Posterior vena cava (tissue), 2 donors: ENCODE data around the gene THADA. TPM values are rescaled to one million over a fixed set of nuclear protein-coding genes. Genes with fewer than 3 reads are reported as not detected.
"Not testable (repeated sequence)": the region's sequence is repeated elsewhere in the genome, so short reads cannot be mapped to it uniquely, and the experiment has no call there.

ENCODE experiments used
- DNase-seq: peaks from one replicate; pipeline ENCODE4 v3.0.0-alpha.2; 2020; ENCODE audit warnings: low spot score
- intact Hi-C, 2 donors: fragments of 100-400 bp; cut with DNase I; formaldehyde crosslinking; loops; one replicate each; pipeline versions ENCODE4 v1.14.1 to v1.14.2; 2022 to 2023
- total RNA-seq, 2 donors: library from RNA; stranded (reverse); fragmentation: NEBNext Ultra II Directional; extraction: Animal tissue kit (Norgen Biotek cat#: 25700); gene quantifications; one replicate each; pipeline ENCODE4 v1.2.1, GENCODE V29; 2021
- donor health status: DM: yes; HTN: yes; CAD: no.
- donor health status: DM: yes; HTN: yes; CAD: no.

THADA gene
- total RNA-seq, 2 donors from 2014 or later: 29.9 to 30.7 TPM

DNA sequence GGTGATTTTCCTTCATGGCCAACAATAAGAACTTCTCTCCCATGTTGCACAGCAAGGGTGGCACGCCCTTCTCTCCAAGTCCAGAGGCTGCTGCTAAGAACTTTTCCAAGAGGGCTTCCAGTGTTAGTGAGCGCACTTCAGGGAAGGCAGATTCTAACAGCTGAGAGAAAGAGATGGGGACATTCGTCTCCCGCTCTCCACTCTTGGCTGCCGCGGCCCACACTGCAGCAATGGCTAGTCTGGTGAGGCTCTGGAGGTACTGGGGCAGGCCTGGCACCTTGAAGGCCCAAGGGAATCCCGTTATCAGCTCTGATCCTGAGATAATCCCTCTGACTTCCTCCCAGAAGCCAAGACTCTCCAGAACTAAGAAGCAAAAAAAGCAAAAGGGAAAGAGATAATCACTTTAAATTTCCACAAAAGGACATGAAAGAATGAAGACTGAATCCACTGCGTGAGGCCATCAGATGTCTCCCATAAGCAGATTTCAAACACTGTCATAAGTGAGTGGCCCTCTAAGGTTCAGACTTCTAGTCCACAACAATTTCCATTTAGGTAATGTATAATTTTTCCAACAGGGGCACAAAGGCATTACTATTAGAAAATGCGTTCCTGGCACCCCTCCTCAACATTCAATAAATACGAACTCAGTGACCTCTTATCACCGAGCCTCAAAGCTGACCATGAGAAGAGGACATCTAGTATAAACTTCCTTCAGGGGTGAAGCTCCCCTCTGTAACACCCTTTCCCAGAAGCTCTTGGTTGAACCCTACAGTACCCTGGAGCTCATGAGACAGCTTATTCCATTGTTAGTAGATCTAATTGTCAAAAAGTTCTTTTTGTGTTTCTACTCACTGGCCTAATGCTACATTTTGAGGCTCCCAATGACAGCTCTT is 302.7 kb downstream of the THADA start:
- no peak for DNase-seq

GRCh38 chr2:43292297-43292696 is 303.5 kb downstream of the THADA start:
- intact Hi-C loops: no loop called here

More for the DNA sequence above, 302.7 kb downstream of the THADA start:
- intact Hi-C loops: no loop called here

GRCh38 chr2:43289331-43289730 is 306.5 kb downstream of the THADA start:
- intact Hi-C loops: no loop called here
- DNase-seq: no peak

More at GRCh38 chr2:43292297-43292696, 303.5 kb downstream of the THADA start:
- no peak for DNase-seq

GRCh38 chr2:43288417-43289305 is 307.2 kb downstream of the THADA start:
- intact Hi-C loops: no loop called here
- DNase-seq: no peak

GRCh38 chr2:43285987-43286386 is 309.9 kb downstream of the THADA start:
- no peak for DNase-seq
- intact Hi-C loops: no loop called here

- intact Hi-C loops: no loop called here
Measured at GRCh38 chr2:43284967-43285366, 310.9 kb downstream of the THADA start.

DNA sequence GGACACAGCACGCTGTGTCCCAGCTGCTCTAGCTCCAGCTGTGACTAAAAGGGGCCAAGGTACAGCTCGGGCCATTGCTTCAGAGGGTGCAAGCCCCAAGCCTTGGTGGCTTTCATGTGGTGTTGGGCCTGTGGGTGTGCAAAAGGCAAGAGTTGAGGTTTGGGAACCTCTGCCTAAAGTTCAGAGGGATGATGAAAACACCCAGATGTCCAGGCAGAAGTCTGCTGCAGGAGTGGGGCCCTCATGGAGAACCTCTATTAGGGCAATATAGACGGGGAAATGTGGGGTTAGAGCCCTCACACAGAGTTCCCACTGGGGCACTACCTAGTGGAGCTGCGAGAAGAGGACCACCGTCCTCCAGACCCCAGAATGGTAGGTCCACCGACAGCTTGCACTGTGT is 311.5 kb downstream of the THADA start:
- DNase-seq, intact Hi-C loops: not testable (repeated sequence)

More at GRCh38 chr2:43284967-43285366, 310.9 kb downstream of the THADA start:
- no peak for DNase-seq

GRCh38 chr2:43280994-43281393 is 314.8 kb downstream of the THADA start:
- DNase-seq: no peak
- intact Hi-C loops: loop anchor here in 1 of 2 donors (1.0 kb wide), 1 partner anchor 23 kb away; no protein-coding TSS in a partner anchor

DNA sequence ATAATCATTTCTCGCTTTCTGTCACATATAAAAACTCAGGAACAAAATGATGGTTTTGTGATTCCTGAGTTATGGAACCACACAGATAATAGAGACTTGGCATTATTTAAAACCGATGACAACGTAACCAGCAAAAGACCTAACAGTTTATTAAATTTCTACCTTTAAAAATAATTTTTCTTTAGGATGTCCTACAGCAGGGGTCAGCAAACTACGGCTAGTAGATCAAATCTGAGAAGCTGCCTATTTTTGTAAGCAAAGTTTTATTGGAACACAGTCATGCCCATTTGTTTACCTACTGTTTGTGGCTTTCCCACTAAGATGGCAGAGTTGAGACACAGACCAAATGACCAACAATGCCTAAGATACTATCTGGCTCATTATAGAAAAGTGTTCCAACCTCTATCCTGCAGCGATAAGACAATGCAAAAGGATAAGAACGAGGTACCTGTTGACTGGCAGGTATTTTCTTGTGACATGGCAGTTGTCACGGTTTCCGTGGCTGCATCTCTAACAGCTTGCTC is 316.5 kb downstream of the THADA start:
- intact Hi-C loops: no loop called here
- DNase-seq: no peak

GRCh38 chr2:43278564-43279220 is 317.1 kb downstream of the THADA start:
- intact Hi-C loops: no loop called here
- no peak for DNase-seq

DNA sequence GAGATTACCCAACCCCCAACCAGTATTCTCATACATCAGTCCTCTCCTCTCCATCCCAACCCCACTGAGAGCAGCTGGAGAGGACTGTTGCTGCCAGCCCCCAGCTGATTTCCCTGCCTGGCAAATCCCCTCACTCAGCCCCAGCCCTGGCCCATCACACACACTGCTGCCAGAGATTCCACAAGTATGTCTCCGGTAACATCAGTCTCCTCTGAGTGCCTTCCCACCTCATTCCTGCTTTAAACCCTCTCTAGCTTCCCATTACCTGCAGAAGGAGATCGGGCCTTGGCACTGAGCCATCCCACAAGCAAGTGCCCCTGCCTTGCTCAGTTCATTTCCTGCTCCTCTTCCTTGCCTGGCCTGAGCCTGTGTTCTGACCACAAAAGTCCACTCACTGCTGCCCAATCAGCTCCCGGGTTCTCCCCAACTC is 318.9 kb downstream of the THADA start:
- intact Hi-C loops: no loop called here
- no peak for DNase-seq

- no peak for DNase-seq
- intact Hi-C loops: no loop called here
Measured at GRCh38 chr2:43276266-43276941, 319.4 kb downstream of the THADA start.

GRCh38 chr2:43274721-43275120 is 321.1 kb downstream of the THADA start:
- intact Hi-C loops: no loop called here
- no peak for DNase-seq

- intact Hi-C loops: no loop called here
- DNase-seq: no peak
Measured at GRCh38 chr2:43274055-43274454, 321.8 kb downstream of the THADA start.

DNA sequence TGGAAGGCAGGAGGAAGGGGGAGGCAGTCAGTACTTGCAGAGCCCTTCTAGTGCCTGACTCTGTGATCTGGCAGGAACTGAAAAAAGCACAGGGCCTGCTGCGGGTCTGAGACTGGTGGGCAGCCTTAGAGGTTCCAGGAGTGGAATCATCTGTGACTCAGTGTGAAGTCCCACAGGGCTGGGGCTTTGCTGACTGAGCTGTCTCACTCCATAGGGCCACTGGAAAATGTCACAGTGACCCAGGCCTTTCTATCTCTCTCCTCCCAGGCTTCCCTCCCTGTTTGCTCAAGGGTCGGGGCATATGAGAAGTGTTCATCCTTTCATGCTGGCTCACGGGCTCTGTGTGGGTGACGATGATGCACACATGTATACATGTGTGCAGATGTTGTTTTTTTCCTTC is 322.3 kb downstream of the THADA start:
- intact Hi-C loops: no loop called here

GRCh38 chr2:43270930-43271615 is 324.8 kb downstream of the THADA start:
- intact Hi-C loops: no loop called here
- no peak for DNase-seq

More for the DNA sequence above, 322.3 kb downstream of the THADA start:
- DNase-seq: peak; percentile 85

DNA sequence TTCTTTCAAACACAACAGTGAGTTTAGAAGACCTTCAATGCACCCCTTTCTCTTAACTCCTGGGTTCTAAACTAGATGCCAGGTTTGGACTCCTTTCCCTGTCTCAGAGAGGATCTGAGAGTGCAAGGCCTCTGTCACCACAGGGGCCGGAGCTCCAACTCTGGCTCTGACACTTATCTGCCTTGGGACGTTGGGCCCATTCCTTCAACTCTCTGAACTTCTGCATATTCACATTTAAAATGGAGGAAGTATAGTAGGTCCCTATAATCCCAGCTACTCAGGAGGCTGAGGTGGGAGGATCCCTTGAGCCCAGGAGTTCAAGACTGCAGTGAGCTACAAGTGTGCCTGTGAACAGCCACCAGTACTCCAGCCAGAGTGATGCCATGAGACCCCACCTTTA is 325.4 kb downstream of the THADA start:
- no peak for DNase-seq
- intact Hi-C loops: no loop called here

GRCh38 chr2:43269706-43270105 is 326.1 kb downstream of the THADA start:
- intact Hi-C loops: loop anchor here in 1 of 2 donors (10.0 kb wide), 1 partner anchor 195 kb away; no protein-coding TSS in a partner anchor
- DNase-seq: peak; percentile 89
